ENCODE data around the gene DGKZ. TPM values are rescaled to one million over a fixed set of nuclear protein-coding genes. Genes with fewer than 3 reads are reported as not detected.
A peak's percentile ranks its signal among the peaks of the same experiment; 100 is the strongest.

Gene DGKZ
- total RNA-seq, 1 experiment from 2014 or later = 68.9 TPM

DNA sequence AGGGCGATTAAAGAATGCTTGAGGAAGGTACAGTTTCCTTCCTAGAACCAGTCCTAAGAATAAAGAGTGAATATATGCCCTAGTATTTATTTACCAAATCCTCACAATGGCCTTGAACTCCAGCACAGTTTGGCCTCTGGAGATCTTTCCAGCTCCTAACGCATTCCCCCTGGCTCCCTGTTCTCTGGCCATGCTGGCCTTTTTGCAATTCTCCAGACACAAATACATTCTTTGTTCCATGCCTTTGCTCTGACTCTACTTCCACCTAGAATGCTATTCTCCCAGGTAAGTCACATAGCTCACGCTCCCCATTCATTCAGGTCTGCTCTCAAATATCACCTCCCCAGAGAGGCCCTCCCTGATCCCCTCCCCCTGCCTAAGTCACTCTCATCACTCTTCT is 3.7 kb upstream of the DGKZ start:
- WGBS (ENCODE audit: extremely low coverage, insufficient read length, low lambda C conversion rate) = no CpG with 5 or more reads among the region's 3 CpGs
- no peak overlapping the region for H3K18ac ChIP-seq (ENCODE audit: insufficient read length, low read depth, low read length)
- peak overlapping the region; percentile 17 for H3K27ac ChIP-seq (ENCODE audit: insufficient read length, low read depth, low read length)
- peaks cover 46% of the 10 kb centered on the region for H3K4me1 ChIP-seq (ENCODE audit: insufficient read depth, low read length)
- no peaks in the 10 kb centered on the region; a peak in 2 of 5 replicates for H3K9me3 Mint-ChIP-seq
- H3K14ac ChIP-seq (ENCODE audit: insufficient read depth, low read length) = no peak overlapping the region
- H3K9ac ChIP-seq (ENCODE audit: extremely low read depth, insufficient read length, low read length) = no peak overlapping the region
- H2AFZ ChIP-seq (ENCODE audit: low read length) = no peak overlapping the region
- no peaks in the 10 kb centered on the region for H3K9me3 ChIP-seq (ENCODE audit: control insufficient read depth, low read depth, low read length)
- H3K36me3 Mint-ChIP-seq (ENCODE audit: insufficient read depth in 1 of 3, low read depth in 3 of 3) = no peaks in the 10 kb centered on the region
- H4K91ac ChIP-seq (ENCODE audit: insufficient read length, low read depth, low read length) = no peak overlapping the region
- peaks cover 10% of the 10 kb centered on the region for H3K27me3 Mint-ChIP-seq (ENCODE audit: low read depth)
- H3K4me1 Mint-ChIP-seq = peaks cover 86 to 87% of the 10 kb centered on the region in 2 experiments
- H3K56ac ChIP-seq (ENCODE audit: insufficient read length, low read depth, low read length) = no peak overlapping the region
- no peaks in the 10 kb centered on the region for H3K27me3 ChIP-seq (ENCODE audit: insufficient read depth, low read length)
- no peak for DNase-seq
- no peak overlapping the region for H3K23ac ChIP-seq (ENCODE audit: insufficient read length, low read depth, low read length)
- H3K79me2 ChIP-seq (ENCODE audit: insufficient read depth, low read length) = peaks cover 5% of the 10 kb centered on the region; the same call in 1 of the 2 replicates
- H3K23me2 ChIP-seq (ENCODE audit: insufficient read length, low read depth, low read length, poor library complexity, severe bottlenecking) = peaks cover 9% of the 10 kb centered on the region
- no peak overlapping the region for H2BK120ac ChIP-seq (ENCODE audit: low read depth, low read length, poor library complexity, severe bottlenecking)
- no peak overlapping the region for H2BK12ac ChIP-seq (ENCODE audit: insufficient read length, low read depth, low read length)
- no peak overlapping the region for H4K8ac ChIP-seq (replicated peaks; ENCODE audit: insufficient read length, low read depth, low read length)
- no peak overlapping the region for H2BK20ac ChIP-seq (ENCODE audit: low read depth, low read length, poor library complexity, severe bottlenecking)
- no peak overlapping the region; a peak in 1 of 5 replicates for H3K4me3 Mint-ChIP-seq
- no peak overlapping the region for H3K4me2 ChIP-seq (ENCODE audit: insufficient read depth, insufficient read length, low read length)
- H4K5ac ChIP-seq (ENCODE audit: insufficient read length, low read depth, low read length) = no peak overlapping the region
- no peak overlapping the region for H2BK5ac ChIP-seq (ENCODE audit: insufficient read length, low read length)
- H3T11ph ChIP-seq (ENCODE audit: low read length) = no peak overlapping the region
- peaks cover 4% of the 10 kb centered on the region for H3K79me1 ChIP-seq (ENCODE audit: insufficient read depth, low read depth, low read length, poor library complexity, severe bottlenecking)
- no peak overlapping the region for H2BK15ac ChIP-seq (ENCODE audit: low read depth, low read length)
- H4K20me1 ChIP-seq (ENCODE audit: control insufficient read depth, insufficient read depth, insufficient read length) = peaks cover 5% of the 10 kb centered on the region
- TF ChIP-seq, protein P1, sequence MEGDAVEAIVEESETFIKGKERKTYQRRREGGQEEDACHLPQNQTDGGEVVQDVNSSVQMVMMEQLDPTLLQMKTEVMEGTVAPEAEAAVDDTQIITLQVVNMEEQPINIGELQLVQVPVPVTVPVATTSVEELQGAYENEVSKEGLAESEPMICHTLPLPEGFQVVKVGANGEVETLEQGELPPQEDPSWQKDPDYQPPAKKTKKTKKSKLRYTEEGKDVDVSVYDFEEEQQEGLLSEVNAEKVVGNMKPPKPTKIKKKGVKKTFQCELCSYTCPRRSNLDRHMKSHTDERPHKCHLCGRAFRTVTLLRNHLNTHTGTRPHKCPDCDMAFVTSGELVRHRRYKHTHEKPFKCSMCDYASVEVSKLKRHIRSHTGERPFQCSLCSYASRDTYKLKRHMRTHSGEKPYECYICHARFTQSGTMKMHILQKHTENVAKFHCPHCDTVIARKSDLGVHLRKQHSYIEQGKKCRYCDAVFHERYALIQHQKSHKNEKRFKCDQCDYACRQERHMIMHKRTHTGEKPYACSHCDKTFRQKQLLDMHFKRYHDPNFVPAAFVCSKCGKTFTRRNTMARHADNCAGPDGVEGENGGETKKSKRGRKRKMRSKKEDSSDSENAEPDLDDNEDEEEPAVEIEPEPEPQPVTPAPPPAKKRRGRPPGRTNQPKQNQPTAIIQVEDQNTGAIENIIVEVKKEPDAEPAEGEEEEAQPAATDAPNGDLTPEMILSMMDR (conservative IDR thresholded peaks at IDR 0.05) = no peak
- H3K27ac Mint-ChIP-seq = peak overlapping the region; percentile 8 to 92 (median 74); a peak in 6 of 7 replicates
- H3K4ac ChIP-seq (ENCODE audit: low read depth, low read length) = no peak overlapping the region
- no peak overlapping the region for H2AK5ac ChIP-seq (ENCODE audit: insufficient read length, low read length)
